K562 (cell line): ENCODE results near the gene PVALEF. TPM values are rescaled to one million over a fixed set of nuclear protein-coding genes. Genes with fewer than 3 reads are reported as not detected.

ENCODE experiments used
- BCL6 ChIP-seq: fragments of 250-450 bp; sonication (Bioruptor Pico); IDR thresholded peaks from 2 replicates; pipeline ENCODE4 v1.4.0; 2020
- EP300 ChIP-seq: IDR thresholded peaks from 2 replicates; pipeline ENCODE4 v1.6.1; 2012; ENCODE audit warnings: low read length, improper control_type of control experiment
- FOXA3 ChIP-seq, 2 experiments: fragments of 450-650 bp in 1 of 2; sonication (generic) in 1 of 2; formaldehyde crosslinking; IDR thresholded peaks in 1 of 2; conservative IDR thresholded peaks in 1 of 2; 2 replicates each; pipeline versions ENCODE4 v1.4.0 to v1.8.0; 2020 to 2022; ENCODE audit warnings: mild to moderate bottlenecking in 2 of 2, missing genetic modification reagents in 1 of 2
- LARP7 ChIP-seq: fragments of 450-650 bp; IDR thresholded peaks from 2 replicates; pipeline ENCODE4 v1.6.1; 2016
- MAFK ChIP-seq: IDR thresholded peaks from 2 replicates; pipeline ENCODE4 v1.6.1; 2011; ENCODE audit warnings: low read length, improper control_type of control experiment
- MED1 ChIP-seq: sonication (generic); formaldehyde crosslinking; IDR thresholded peaks from 2 replicates; pipeline ENCODE4 v1.8.1; 2023; ENCODE audit warnings: missing genetic modification reagents, borderline replicate concordance
- POLR3G ChIP-seq: IDR thresholded peaks from 2 replicates; pipeline ENCODE4 v1.6.1; 2011; ENCODE audit not compliant: insufficient read length, insufficient replicate concordance; ENCODE audit errors: extremely low read depth
- RBM15 ChIP-seq: fragments of 200-400 bp; formaldehyde crosslinking; IDR thresholded peaks from 2 replicates; pipeline ENCODE4 v1.6.1; 2018; ENCODE audit warnings: mild to moderate bottlenecking, low read length, moderate library complexity; ENCODE audit not compliant: insufficient read depth
- RHOXF2B ChIP-seq: fragments of 250-450 bp; sonication (Bioruptor Pico); conservative IDR thresholded peaks from 2 replicates; pipeline ENCODE4 v1.5.1; 2021
- SIX5 ChIP-seq, 2 experiments: IDR thresholded peaks; 2 replicates each; pipeline ENCODE4 v1.6.1; 2011; ENCODE audit warnings: low read length in 2 of 2, borderline replicate concordance in 1 of 2, low read depth in 1 of 2, mild to moderate bottlenecking in 1 of 2, moderate library complexity in 1 of 2; ENCODE audit not compliant: insufficient read depth in 1 of 2
- STAG1 ChIP-seq: sonication (generic); formaldehyde crosslinking; IDR thresholded peaks from 2 replicates; pipeline ENCODE4 v1.5.0; 2020; ENCODE audit warnings: missing genetic modification reagents, borderline replicate concordance
- ZNF232 ChIP-seq: sonication (generic); formaldehyde crosslinking; IDR thresholded peaks from 2 replicates; pipeline ENCODE4 v1.8.0; 2022; ENCODE audit warnings: mild to moderate bottlenecking, missing genetic modification reagents
- ZNF696 ChIP-seq: fragments of 250-450 bp; sonication (Bioruptor Pico); conservative IDR thresholded peaks from 2 replicates; pipeline ENCODE4 v1.4.0; 2020; ENCODE audit warnings: mild to moderate bottlenecking, moderate library complexity
- polyA plus RNA-seq, 8 experiments: library from polyadenylated mRNA; depleted of rRNA in 4 of 8; stranded (reverse) in 5 of 8; unstranded in 3 of 8; fragments of >200 nt; fragmentation: Nextera tagmentation in 2 of 8; fragmentation: Illumina TruSeq in 1 of 8; extraction: Ambion mirVana in 2 of 8; extraction: Trizol in 1 of 8; gene quantifications; 2 replicates each; pipeline versions ENCODE4 v1.2.1 to v1.2.3, GENCODE V29; 2011 to 2014; ENCODE audit warnings: inconsistent platforms in 1 of 8, missing spikeins in 1 of 8
- total RNA-seq, 7 experiments: library from RNA; depleted of rRNA in 6 of 7; stranded (reverse); fragments of >200 nt in 6 of 7; fragmentation: Illumina TruSeq in 2 of 7; extraction: Trizol in 2 of 7; gene quantifications; 2 replicates each; pipeline versions ENCODE4 v1.2.1 to v1.2.3, GENCODE V29; 2011 to 2021; ENCODE audit warnings: low replicate concordance in 1 of 7
- TF ChIP-seq, protein P1 (sequence below): conservative IDR thresholded peaks from 2 replicates; pipeline ENCODE4 v1.6.1; 2011; ENCODE audit warnings: low read depth, mild to moderate bottlenecking, low read length; ENCODE audit not compliant: control insufficient read depth
- TF ChIP-seq, protein P2 (sequence below): sonication (generic); IDR thresholded peaks from 2 replicates; pipeline ENCODE4 v1.6.1; 2016
- TF ChIP-seq, protein P3 (sequence below): fragments of 200-400 bp; formaldehyde crosslinking; IDR thresholded peaks from 2 replicates; pipeline ENCODE4 v1.6.1; 2017; ENCODE audit warnings: mild to moderate bottlenecking, low read depth, low read length, moderate library complexity
- TF ChIP-seq, protein P4 (sequence below): IDR thresholded peaks from 2 replicates; pipeline ENCODE4 v1.6.1; 2012; ENCODE audit warnings: low read depth, low read length, improper control_type of control experiment, borderline replicate concordance
- TF ChIP-seq, protein P5 (sequence below), 2 experiments: fragments of 200-800 bp in 1 of 2; sonication (Bioruptor generic) in 1 of 2; sonication (generic) in 1 of 2; formaldehyde crosslinking in 1 of 2; IDR thresholded peaks in 1 of 2; conservative IDR thresholded peaks in 1 of 2; 2 replicates each; pipeline versions ENCODE4 v1.5.0 to v1.6.1; 2016 to 2020; ENCODE audit warnings: missing compliant biosample characterization in 1 of 2, missing genetic modification characterization in 1 of 2, missing genetic modification reagents in 1 of 2

The PVALEF gene
- total and polyA plus RNA-seq, 9 of the 15 experiments (the other 6 are each of a cell fraction or from before 2014, with no cell fraction given), result not detected

DNA sequence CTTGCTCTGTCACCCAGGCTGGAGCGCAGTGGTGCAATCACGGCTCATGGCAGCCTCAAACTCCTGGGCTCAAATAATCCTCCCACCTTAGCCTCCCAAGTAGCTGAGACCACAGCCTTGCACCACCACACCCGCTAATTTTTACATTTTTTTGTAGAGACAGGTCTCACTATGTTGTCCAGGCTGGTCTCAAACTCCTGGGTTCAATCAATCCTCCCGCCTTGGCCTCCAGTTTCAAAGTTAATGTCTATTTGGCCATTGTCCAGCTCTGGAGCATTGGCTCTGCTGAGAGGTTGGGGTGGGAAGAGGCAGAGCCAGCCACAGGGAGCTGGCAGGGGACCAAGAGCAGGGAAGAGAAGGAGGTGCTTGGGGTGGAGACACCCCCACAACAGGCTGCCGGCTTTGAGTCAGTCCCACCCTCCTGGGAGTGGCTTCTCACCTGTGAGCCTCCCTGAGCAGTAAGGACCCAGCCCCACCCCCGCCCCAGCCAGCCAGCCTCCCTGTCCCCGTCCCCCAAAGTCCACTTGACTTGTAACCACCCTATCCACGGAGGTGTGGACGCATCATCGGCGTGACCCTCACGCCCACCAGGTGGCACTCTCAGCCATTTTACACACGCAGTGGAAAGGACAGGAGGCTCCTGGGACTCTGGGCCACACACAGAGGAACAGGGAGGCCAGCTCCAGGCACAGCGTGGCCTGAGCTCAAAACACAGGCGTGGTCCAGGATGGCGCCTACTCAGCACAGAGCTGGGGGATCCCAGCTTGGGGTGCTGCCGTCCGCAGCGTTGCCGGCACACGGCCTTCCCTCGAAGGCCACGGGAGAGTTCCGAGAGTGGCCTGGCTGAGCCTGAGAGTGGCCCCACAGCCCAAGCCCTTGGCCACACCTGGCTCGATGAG lies 22.8 kb upstream of the PVALEF start (continued):
- TF ChIP-seq POLR3G (no peak), FOXA3 (CRISPR knock-in tag; conservative IDR thresholded peaks at IDR 0.05 in 1 of 2, IDR thresholded peaks at IDR 0.05 in 1 of 2) (peak in 1 of 2 experiments; percentile 44; a peak in 1 of 4 replicates), EP300 (0 out of 2 replicates have a peak, but pooled peaks have one; percentile 10), SIX5 (IDR thresholded peaks at IDR 0.05; ENCODE audit: borderline replicate concordance in 1 of 2, insufficient read depth in 1 of 2, low read depth in 1 of 2, low read length in 2 of 2) (no peak), LARP7 (no peak), BCL6 (CRISPR knock-in tag) (no peak), MAFK (no peak), ZNF232 (CRISPR knock-in tag) (no peak), STAG1 (CRISPR knock-in tag) (peak; percentile 49; the same call in 1 of the 2 replicates), RBM15 (no peak), ZNF696 (CRISPR knock-in tag) (no peak), RHOXF2B (CRISPR knock-in tag) (no peak), MED1 (CRISPR knock-in tag) (no peak)
- TF ChIP-seq, protein P1, sequence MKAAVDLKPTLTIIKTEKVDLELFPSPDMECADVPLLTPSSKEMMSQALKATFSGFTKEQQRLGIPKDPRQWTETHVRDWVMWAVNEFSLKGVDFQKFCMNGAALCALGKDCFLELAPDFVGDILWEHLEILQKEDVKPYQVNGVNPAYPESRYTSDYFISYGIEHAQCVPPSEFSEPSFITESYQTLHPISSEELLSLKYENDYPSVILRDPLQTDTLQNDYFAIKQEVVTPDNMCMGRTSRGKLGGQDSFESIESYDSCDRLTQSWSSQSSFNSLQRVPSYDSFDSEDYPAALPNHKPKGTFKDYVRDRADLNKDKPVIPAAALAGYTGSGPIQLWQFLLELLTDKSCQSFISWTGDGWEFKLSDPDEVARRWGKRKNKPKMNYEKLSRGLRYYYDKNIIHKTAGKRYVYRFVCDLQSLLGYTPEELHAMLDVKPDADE, result no peak
- TF ChIP-seq, protein P2, sequence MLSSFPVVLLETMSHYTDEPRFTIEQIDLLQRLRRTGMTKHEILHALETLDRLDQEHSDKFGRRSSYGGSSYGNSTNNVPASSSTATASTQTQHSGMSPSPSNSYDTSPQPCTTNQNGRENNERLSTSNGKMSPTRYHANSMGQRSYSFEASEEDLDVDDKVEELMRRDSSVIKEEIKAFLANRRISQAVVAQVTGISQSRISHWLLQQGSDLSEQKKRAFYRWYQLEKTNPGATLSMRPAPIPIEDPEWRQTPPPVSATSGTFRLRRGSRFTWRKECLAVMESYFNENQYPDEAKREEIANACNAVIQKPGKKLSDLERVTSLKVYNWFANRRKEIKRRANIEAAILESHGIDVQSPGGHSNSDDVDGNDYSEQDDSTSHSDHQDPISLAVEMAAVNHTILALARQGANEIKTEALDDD, result no peak
- TF ChIP-seq, protein P3, sequence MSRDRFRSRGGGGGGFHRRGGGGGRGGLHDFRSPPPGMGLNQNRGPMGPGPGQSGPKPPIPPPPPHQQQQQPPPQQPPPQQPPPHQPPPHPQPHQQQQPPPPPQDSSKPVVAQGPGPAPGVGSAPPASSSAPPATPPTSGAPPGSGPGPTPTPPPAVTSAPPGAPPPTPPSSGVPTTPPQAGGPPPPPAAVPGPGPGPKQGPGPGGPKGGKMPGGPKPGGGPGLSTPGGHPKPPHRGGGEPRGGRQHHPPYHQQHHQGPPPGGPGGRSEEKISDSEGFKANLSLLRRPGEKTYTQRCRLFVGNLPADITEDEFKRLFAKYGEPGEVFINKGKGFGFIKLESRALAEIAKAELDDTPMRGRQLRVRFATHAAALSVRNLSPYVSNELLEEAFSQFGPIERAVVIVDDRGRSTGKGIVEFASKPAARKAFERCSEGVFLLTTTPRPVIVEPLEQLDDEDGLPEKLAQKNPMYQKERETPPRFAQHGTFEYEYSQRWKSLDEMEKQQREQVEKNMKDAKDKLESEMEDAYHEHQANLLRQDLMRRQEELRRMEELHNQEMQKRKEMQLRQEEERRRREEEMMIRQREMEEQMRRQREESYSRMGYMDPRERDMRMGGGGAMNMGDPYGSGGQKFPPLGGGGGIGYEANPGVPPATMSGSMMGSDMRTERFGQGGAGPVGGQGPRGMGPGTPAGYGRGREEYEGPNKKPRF, result no peak
- TF ChIP-seq, protein P4, sequence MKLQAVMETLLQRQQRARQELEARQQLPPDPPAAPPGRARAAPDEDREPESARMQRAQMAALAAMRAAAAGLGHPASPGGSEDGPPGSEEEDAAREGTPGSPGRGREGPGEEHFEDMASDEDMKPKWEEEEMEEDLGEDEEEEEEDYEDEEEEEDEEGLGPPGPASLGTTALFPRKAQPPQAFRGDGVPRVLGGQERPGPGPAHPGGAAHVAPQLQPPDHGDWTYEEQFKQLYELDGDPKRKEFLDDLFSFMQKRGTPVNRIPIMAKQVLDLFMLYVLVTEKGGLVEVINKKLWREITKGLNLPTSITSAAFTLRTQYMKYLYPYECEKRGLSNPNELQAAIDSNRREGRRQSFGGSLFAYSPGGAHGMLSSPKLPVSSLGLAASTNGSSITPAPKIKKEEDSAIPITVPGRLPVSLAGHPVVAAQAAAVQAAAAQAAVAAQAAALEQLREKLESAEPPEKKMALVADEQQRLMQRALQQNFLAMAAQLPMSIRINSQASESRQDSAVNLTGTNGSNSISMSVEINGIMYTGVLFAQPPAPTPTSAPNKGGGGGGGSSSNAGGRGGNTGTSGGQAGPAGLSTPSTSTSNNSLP, result no peak
- TF ChIP-seq, protein P5, sequence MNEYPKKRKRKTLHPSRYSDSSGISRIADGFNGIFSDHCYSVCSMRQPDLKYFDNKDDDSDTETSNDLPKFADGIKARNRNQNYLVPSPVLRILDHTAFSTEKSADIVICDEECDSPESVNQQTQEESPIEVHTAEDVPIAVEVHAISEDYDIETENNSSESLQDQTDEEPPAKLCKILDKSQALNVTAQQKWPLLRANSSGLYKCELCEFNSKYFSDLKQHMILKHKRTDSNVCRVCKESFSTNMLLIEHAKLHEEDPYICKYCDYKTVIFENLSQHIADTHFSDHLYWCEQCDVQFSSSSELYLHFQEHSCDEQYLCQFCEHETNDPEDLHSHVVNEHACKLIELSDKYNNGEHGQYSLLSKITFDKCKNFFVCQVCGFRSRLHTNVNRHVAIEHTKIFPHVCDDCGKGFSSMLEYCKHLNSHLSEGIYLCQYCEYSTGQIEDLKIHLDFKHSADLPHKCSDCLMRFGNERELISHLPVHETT (CRISPR knock-in tag; conservative IDR thresholded peaks at IDR 0.05 in 1 of 2, IDR thresholded peaks at IDR 0.05 in 1 of 2), result no peak
